GM12878 (cell line): ENCODE data around the gene GJB6.

ENCODE experiments used
- CBFB ChIP-seq: IDR thresholded peaks from 2 replicates; pipeline ENCODE4 v1.6.1; 2016; ENCODE audit warnings: antibody characterized with exemption, low read depth
- TF ChIP-seq, protein P1 (sequence below), 3 experiments: IDR thresholded peaks in 2 of 3; conservative IDR thresholded peaks in 1 of 3; 2 replicates each; pipeline ENCODE4 v1.5.1; 2011; ENCODE audit warnings: low read depth in 3 of 3, low read length in 3 of 3, mild to moderate bottlenecking in 3 of 3, control low read depth in 2 of 3, moderate library complexity in 2 of 3, inconsistent platforms in 1 of 3, mixed read lengths in 1 of 3; ENCODE audit not compliant: control insufficient read depth in 2 of 3, insufficient read depth in 1 of 3; ENCODE audit errors: extremely low read depth in 1 of 3

DNA sequence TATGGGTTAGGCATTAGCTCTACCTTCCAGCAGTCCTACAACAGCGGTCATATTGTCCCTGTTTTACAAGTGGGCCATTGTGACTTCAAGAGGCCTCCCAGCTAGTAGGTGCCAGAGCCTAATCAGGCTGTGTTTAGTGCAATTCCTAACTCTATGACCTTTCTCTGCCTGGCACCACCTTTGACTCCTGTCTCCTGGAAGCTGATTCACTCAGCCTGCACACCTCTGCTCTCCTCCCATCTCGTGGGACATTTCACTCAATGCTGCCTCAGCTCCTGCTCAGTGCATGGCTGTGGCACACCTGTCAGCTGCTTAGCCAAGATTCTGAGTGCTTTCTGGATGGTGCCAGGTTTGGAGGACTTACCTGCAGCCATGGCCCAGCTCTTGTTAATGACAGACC lies 9.5 kb upstream of the GJB6 start:
- TF ChIP-seq, protein P1, sequence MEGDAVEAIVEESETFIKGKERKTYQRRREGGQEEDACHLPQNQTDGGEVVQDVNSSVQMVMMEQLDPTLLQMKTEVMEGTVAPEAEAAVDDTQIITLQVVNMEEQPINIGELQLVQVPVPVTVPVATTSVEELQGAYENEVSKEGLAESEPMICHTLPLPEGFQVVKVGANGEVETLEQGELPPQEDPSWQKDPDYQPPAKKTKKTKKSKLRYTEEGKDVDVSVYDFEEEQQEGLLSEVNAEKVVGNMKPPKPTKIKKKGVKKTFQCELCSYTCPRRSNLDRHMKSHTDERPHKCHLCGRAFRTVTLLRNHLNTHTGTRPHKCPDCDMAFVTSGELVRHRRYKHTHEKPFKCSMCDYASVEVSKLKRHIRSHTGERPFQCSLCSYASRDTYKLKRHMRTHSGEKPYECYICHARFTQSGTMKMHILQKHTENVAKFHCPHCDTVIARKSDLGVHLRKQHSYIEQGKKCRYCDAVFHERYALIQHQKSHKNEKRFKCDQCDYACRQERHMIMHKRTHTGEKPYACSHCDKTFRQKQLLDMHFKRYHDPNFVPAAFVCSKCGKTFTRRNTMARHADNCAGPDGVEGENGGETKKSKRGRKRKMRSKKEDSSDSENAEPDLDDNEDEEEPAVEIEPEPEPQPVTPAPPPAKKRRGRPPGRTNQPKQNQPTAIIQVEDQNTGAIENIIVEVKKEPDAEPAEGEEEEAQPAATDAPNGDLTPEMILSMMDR (IDR thresholded peaks at IDR 0.05 in 2 of 3, conservative IDR thresholded peaks at IDR 0.05 in 1 of 3; ENCODE audit: control insufficient read depth in 2 of 3, extremely low read depth in 1 of 3, insufficient read depth in 1 of 3, low read depth in 3 of 3, low read length in 3 of 3) = no peak
- no peak for TF ChIP-seq CBFB
